Suprapubic skin (tissue), 4 donors: ENCODE results near the gene REG4. TPM values are rescaled to one million over a fixed set of nuclear protein-coding genes. Genes with fewer than 3 reads are reported as not detected.

ENCODE experiments used
- DNase-seq, 2 donors: peaks; one replicate each; pipeline ENCODE4 v3.0.0-alpha.2; 2019; ENCODE audit warnings: low spot score in 2 of 2
- H3K27ac ChIP-seq: fragments of 200-600 bp; sonication (generic); one replicate; pipeline ENCODE4 v1.5.1; 2019
- H3K27me3 ChIP-seq: fragments of 200-600 bp; sonication (generic); one replicate; pipeline ENCODE4 v1.5.1; 2019
- H3K36me3 ChIP-seq: fragments of 200-600 bp; sonication (generic); one replicate; pipeline ENCODE4 v1.5.1; 2019
- H3K4me1 ChIP-seq: fragments of 200-600 bp; sonication (generic); one replicate; pipeline ENCODE4 v1.5.1; 2019
- H3K4me3 ChIP-seq: fragments of 200-600 bp; sonication (generic); one replicate; pipeline ENCODE4 v1.5.1; 2019; ENCODE audit warnings: mild to moderate bottlenecking
- H3K9me3 ChIP-seq: fragments of 200-600 bp; sonication (generic); one replicate; pipeline ENCODE4 v1.5.1; 2019
- EP300 ChIP-seq: sonication (generic); formaldehyde crosslinking; IDR thresholded peaks from one replicate; pipeline ENCODE4 v1.6.1; 2017; ENCODE audit warnings: antibody characterized with exemption
- POLR2A ChIP-seq, 2 donors: fragments of 450-650 bp; IDR thresholded peaks; one replicate each; pipeline ENCODE4 v1.6.1; 2017; ENCODE audit warnings: antibody characterized with exemption in 2 of 2, mild to moderate bottlenecking in 2 of 2, moderate library complexity in 2 of 2
- POLR2AphosphoS5 ChIP-seq, 3 donors: sonication (generic); formaldehyde crosslinking; IDR thresholded peaks; one replicate each; pipeline ENCODE4 v1.6.1; 2017; ENCODE audit warnings: antibody characterized with exemption in 3 of 3
- WGBS: methylation state at CpG from one replicate; pipeline ENCODE4 v1.1.5; 2018; 5-methylcytosine and 5-hydroxymethylcytosine counted together
- total RNA-seq, 4 donors: library from RNA; depleted of rRNA; stranded (reverse); fragments of >200 nt; gene quantifications; one replicate each; pipeline ENCODE4 v1.1.0, GENCODE V29; 2016
- TF ChIP-seq, protein P1 (sequence below), 2 donors: fragments of 200-600 bp in 1 of 2; fragments of 450-650 bp in 1 of 2; sonication (generic) in 1 of 2; IDR thresholded peaks; one replicate each; pipeline ENCODE4 v1.5.1; 2016 to 2019; ENCODE audit warnings: antibody characterized with exemption in 2 of 2, mild to moderate bottlenecking in 1 of 2, moderate library complexity in 1 of 2

REG4 gene
- total RNA-seq, 4 donors from 2014 or later: not detected

DNA sequence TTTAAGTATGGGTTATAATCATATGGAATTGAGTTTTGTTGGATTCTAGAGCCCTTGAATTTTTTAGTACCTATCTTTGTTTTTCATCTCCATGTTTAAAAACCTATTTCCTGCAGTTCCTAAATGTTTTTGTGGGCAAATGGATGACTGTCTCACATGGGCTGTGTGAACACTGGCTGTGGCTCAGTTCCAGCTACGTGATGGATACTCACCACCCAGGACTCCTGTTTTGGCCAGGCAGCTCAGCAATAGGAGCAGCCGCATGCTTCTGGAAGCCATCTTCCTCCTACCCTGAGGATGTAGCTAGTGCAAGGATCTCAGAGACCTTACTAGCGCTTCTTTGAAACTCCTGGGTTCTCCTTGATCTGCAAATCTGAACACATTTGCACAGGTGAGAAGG is 2.8 kb downstream of the REG4 start:
- peaks cover 6% of the 10 kb centered on the region for H3K27me3 ChIP-seq
- no peaks in the 10 kb centered on the region for H3K9me3 ChIP-seq
- 37% methylated on average over 3 of the region's 3 CpGs for WGBS
- no peaks in the 10 kb centered on the region for H3K36me3 ChIP-seq
- no peak for DNase-seq
- H3K27ac ChIP-seq: no peak overlapping the region
- TF ChIP-seq POLR2A (IDR thresholded peaks at IDR 0.05) (no peak), POLR2AphosphoS5 (IDR thresholded peaks at IDR 0.05) (no peak), EP300 (no peak)
- TF ChIP-seq, protein P1, sequence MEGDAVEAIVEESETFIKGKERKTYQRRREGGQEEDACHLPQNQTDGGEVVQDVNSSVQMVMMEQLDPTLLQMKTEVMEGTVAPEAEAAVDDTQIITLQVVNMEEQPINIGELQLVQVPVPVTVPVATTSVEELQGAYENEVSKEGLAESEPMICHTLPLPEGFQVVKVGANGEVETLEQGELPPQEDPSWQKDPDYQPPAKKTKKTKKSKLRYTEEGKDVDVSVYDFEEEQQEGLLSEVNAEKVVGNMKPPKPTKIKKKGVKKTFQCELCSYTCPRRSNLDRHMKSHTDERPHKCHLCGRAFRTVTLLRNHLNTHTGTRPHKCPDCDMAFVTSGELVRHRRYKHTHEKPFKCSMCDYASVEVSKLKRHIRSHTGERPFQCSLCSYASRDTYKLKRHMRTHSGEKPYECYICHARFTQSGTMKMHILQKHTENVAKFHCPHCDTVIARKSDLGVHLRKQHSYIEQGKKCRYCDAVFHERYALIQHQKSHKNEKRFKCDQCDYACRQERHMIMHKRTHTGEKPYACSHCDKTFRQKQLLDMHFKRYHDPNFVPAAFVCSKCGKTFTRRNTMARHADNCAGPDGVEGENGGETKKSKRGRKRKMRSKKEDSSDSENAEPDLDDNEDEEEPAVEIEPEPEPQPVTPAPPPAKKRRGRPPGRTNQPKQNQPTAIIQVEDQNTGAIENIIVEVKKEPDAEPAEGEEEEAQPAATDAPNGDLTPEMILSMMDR (IDR thresholded peaks at IDR 0.05): no peak
- no peak overlapping the region for H3K4me3 ChIP-seq
- H3K4me1 ChIP-seq: no peaks in the 10 kb centered on the region

DNA sequence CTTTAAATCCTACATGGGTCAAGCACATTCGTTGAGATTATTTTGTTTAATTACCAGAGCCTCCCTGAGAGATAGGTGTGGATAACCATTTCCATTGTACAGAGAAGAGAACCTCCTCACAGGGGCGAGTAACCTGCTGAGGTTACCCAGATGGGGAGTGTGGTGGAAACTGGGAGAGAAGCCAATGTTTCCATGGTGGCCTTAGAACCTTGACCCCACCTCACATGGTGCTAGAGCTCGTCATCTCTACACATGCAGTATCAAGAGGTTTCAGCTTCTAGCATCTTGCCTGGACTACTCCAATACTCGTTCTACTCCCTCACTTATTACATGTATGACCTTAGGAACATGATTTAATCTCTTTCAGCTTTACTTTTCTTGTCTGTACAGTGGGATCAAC is 4.8 kb downstream of the REG4 start:
- H3K4me1 ChIP-seq: no peaks in the 10 kb centered on the region
- no peak overlapping the region for H3K27ac ChIP-seq
- no peak for TF ChIP-seq POLR2AphosphoS5 (IDR thresholded peaks at IDR 0.05)
- TF ChIP-seq, protein P1 (IDR thresholded peaks at IDR 0.05): no peak
- TF ChIP-seq POLR2A (IDR thresholded peaks at IDR 0.05): no peak
- TF ChIP-seq EP300: no peak
- 68% methylated on average over 4 of the region's 4 CpGs for WGBS
- no peak for DNase-seq
- H3K4me3 ChIP-seq: no peak overlapping the region
- H3K9me3 ChIP-seq: no peaks in the 10 kb centered on the region
- H3K27me3 ChIP-seq: peaks cover 6% of the 10 kb centered on the region
- H3K36me3 ChIP-seq: no peaks in the 10 kb centered on the region

DNA sequence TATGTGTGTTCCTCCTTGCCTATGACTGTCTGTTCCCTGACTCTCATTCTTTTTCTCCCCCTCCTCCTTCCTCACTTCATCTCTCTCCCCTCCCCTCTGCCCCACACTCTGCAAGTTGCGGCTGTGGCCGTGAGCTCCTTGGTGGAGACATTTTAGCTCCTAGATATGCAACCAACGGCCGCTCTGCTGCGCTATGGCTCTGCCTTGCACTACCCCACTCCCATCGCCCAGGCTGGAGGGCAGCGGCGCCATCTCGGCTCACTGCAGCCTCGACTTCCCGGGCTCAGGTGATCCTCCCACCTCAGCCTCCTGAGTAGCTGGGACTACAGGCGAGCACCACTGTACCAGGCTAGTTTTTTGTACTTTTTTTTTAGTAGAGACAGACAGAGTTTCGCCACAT is 5.5 kb downstream of the REG4 start:
- no peak for DNase-seq
- WGBS: 93% methylated on average over 13 of the region's 13 CpGs

DNA sequence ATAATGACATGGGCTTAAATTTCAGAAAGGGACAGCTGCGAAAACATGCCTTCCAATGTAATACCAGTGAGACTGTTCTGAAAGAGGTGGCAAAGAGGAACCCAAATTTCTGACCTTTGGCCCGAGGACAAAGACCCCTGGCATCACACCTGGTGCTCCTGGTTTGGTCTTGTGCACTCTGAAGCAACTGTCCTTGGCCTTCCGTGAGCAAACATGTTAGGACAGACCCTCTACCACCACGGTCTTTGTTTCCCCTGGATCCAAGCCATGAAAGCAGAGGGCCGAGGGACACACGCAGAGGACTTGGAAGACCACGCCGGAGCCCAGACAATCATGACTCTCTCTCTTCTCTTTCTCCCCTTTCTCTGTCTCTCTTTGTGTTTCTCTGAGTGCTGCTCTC is 6.0 kb downstream of the REG4 start:
- Histone ChIP-seq H3K4me3 (no peak overlapping the region), H3K27ac (no peak overlapping the region), H3K9me3 (no peaks in the 10 kb centered on the region), H3K27me3 (peaks cover 6% of the 10 kb centered on the region), H3K36me3 (no peaks in the 10 kb centered on the region), H3K4me1 (no peaks in the 10 kb centered on the region)
- DNase-seq: no peak
- TF ChIP-seq POLR2A (IDR thresholded peaks at IDR 0.05) (no peak), POLR2AphosphoS5 (IDR thresholded peaks at IDR 0.05) (no peak), EP300 (no peak)
- WGBS: 85% methylated on average over 8 of the region's 8 CpGs

More for the DNA sequence above, 5.5 kb downstream of the REG4 start:
- no peak for TF ChIP-seq POLR2AphosphoS5 (IDR thresholded peaks at IDR 0.05)
- no peak for TF ChIP-seq POLR2A (IDR thresholded peaks at IDR 0.05)
- TF ChIP-seq EP300: no peak
- TF ChIP-seq, protein P1 (IDR thresholded peaks at IDR 0.05): no peak
- H3K9me3 ChIP-seq: no peaks in the 10 kb centered on the region
- H3K27ac ChIP-seq: no peak overlapping the region
- no peaks in the 10 kb centered on the region for H3K4me1 ChIP-seq
- peaks cover 6% of the 10 kb centered on the region for H3K27me3 ChIP-seq
- H3K36me3 ChIP-seq: no peaks in the 10 kb centered on the region
- no peak overlapping the region for H3K4me3 ChIP-seq

DNA sequence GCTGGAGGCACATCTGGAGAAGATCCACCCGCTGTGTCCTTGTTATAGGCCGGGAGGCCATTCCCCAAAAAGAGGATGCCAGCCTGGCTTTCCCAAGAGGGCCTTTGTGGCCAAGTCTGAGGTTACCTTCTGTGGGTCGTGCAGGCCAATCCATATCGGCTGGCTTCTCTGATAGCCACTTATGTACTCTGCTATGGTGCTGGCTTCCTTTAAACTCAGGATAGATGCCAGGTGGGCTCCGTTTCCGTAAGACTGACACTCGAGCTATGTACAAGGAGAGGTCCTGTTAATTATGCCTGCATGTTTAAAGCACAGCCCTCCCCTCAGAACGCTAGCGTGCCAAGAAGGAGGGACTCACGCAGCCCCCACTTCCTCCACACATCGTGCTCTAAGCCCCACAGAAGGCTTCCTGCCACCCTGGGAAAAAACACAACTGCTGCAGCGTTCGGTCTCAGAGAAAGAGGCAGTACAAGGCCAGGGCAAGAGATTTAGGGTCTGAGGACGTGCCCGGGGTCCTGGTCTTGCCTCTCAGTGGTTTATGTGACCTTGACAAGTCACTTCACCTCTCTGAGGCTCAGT is 11.6 kb downstream of the REG4 start:
- H3K27me3 ChIP-seq: no peaks in the 10 kb centered on the region
- no peaks in the 10 kb centered on the region for H3K9me3 ChIP-seq
- TF ChIP-seq POLR2A (IDR thresholded peaks at IDR 0.05) (no peak), EP300 (no peak), POLR2AphosphoS5 (IDR thresholded peaks at IDR 0.05) (no peak)
- TF ChIP-seq, protein P1 (IDR thresholded peaks at IDR 0.05): no peak
- H3K4me3 ChIP-seq: no peak overlapping the region
- no peaks in the 10 kb centered on the region for H3K36me3 ChIP-seq
- no peaks in the 10 kb centered on the region for H3K4me1 ChIP-seq
- WGBS: 83% methylated on average over 15 of the region's 15 CpGs
- DNase-seq: no peak
- no peak overlapping the region for H3K27ac ChIP-seq

DNA sequence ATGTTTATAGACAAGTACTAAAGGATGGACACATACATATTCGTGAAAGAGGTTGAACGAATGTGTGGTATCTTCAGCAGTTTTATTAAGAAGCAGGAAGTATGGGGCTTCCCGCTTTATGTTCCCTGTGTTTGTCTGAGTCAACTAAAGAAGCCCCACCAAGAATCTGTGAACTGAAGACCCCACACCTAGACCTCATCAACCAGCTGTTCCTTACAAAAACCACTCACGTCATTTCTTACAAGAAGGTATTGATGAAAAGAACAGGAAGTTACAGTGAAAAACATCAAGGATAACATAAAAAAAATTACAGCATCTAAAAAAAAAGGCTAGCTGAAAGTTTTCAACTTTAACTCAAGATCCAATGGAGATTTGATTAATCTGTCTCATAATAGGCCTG is 12.3 kb downstream of the REG4 start:
- H3K4me3 ChIP-seq: no peak overlapping the region
- no peaks in the 10 kb centered on the region for H3K36me3 ChIP-seq
- TF ChIP-seq POLR2AphosphoS5 (IDR thresholded peaks at IDR 0.05) (no peak), EP300 (no peak), POLR2A (IDR thresholded peaks at IDR 0.05) (no peak)
- TF ChIP-seq, protein P1 (IDR thresholded peaks at IDR 0.05): no peak
- H3K27me3 ChIP-seq: no peaks in the 10 kb centered on the region
- no peaks in the 10 kb centered on the region for H3K9me3 ChIP-seq
- DNase-seq: no peak
- H3K27ac ChIP-seq: no peak overlapping the region
- 87% methylated on average over 4 of the region's 4 CpGs for WGBS
- H3K4me1 ChIP-seq: no peaks in the 10 kb centered on the region
